HepG2 (cell line): Measurements from ENCODE around the gene TSEN54.

Source experiments
- ATF1 ChIP-seq: IDR thresholded peaks from 2 replicates; pipeline ENCODE4 v1.6.1; 2016; ENCODE audit warnings: mild to moderate bottlenecking, control low read depth
- BRD4 ChIP-seq: sonication (generic); formaldehyde crosslinking; IDR thresholded peaks from 2 replicates; pipeline ENCODE4 v1.4.0; 2020; ENCODE audit warnings: missing genetic modification reagents
- POLR2A ChIP-seq, 2 experiments: IDR thresholded peaks; 2 replicates each; pipeline ENCODE4 v1.6.1; 2011; ENCODE audit warnings: low read depth in 2 of 2, low read length in 2 of 2, mild to moderate bottlenecking in 1 of 2, moderate library complexity in 1 of 2; ENCODE audit not compliant: insufficient read depth in 1 of 2
- PRMT3 ChIP-seq: sonication (generic); formaldehyde crosslinking; IDR thresholded peaks from 2 replicates; pipeline ENCODE4 v1.8.1; 2022; ENCODE audit warnings: low read depth, mild to moderate bottlenecking, moderate library complexity, missing genetic modification reagents, borderline replicate concordance
- TP53 ChIP-seq: sonication (generic); formaldehyde crosslinking; conservative IDR thresholded peaks from 2 replicates; pipeline ENCODE4 v1.4.0; 2020; ENCODE audit warnings: missing genetic modification reagents
- ZSCAN12 ChIP-seq: sonication (generic); formaldehyde crosslinking; IDR thresholded peaks from 2 replicates; pipeline ENCODE4 v1.9.0; 2021; ENCODE audit warnings: mild to moderate bottlenecking, missing genetic modification reagents
- TF ChIP-seq, protein P1 (sequence below): sonication (generic); formaldehyde crosslinking; IDR thresholded peaks from 2 replicates; pipeline ENCODE4 v1.4.0; 2020; ENCODE audit warnings: missing genetic modification reagents
- TF ChIP-seq, protein P2 (sequence below): sonication (generic); formaldehyde crosslinking; conservative IDR thresholded peaks from 2 replicates; pipeline ENCODE4 v1.4.0; 2020; ENCODE audit warnings: missing genetic modification reagents
- TF ChIP-seq, protein P3 (sequence below): sonication (generic); formaldehyde crosslinking; IDR thresholded peaks from 2 replicates; pipeline ENCODE4 v1.4.0; 2020; ENCODE audit warnings: missing genetic modification reagents
- TF ChIP-seq, protein P4 (sequence below): sonication (generic); formaldehyde crosslinking; IDR thresholded peaks from 2 replicates; pipeline ENCODE4 v1.4.0; 2020; ENCODE audit warnings: low read depth, mild to moderate bottlenecking, missing genetic modification reagents

DNA sequence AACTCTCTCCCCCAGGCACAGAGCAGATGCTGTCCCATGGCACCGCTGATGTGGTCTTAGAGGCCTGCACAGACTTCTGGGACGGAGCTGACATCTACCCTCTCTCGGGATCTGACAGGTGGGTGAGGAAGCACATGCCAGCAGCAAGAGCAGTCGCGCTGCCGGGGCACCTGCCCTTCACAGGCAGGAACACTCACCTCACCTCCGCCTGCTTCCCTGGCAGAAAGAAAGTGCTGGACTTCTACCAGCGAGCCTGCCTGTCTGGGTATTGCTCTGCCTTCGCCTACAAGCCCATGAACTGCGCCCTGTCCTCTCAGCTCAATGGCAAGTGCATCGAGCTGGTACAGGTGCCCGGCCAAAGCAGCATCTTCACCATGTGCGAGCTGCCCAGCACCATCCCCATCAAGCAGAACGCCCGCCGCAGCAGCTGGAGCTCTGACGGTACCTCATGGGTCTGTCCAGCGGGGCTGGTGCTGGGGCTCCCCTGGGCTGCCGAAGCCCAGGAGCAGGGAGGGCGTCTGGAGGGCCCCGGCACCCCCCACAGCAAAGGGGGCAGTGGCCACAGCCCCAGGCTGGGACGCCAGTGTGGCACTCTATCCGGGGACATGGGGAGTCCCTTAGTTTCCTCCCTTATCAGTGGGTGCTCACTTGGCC lies 22.7 kb upstream of the TSEN54 start:
- TF ChIP-seq TP53 (CRISPR knock-in tag) (no peak), ATF1 (no peak), PRMT3 (CRISPR knock-in tag) (no peak), ZSCAN12 (CRISPR knock-in tag) (no peak), BRD4 (CRISPR knock-in tag) (no peak), POLR2A (IDR thresholded peaks at IDR 0.05; ENCODE audit: insufficient read depth in 1 of 2, low read depth in 2 of 2, low read length in 2 of 2) (no peak)
- TF ChIP-seq, protein P1, sequence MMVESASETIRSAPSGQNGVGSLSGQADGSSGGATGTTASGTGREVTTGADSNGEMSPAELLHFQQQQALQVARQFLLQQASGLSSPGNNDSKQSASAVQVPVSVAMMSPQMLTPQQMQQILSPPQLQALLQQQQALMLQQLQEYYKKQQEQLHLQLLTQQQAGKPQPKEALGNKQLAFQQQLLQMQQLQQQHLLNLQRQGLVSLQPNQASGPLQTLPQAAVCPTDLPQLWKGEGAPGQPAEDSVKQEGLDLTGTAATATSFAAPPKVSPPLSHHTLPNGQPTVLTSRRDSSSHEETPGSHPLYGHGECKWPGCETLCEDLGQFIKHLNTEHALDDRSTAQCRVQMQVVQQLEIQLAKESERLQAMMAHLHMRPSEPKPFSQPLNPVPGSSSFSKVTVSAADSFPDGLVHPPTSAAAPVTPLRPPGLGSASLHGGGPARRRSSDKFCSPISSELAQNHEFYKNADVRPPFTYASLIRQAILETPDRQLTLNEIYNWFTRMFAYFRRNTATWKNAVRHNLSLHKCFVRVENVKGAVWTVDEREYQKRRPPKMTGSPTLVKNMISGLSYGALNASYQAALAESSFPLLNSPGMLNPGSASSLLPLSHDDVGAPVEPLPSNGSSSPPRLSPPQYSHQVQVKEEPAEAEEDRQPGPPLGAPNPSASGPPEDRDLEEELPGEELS (CRISPR knock-in tag): no peak
- TF ChIP-seq, protein P2, sequence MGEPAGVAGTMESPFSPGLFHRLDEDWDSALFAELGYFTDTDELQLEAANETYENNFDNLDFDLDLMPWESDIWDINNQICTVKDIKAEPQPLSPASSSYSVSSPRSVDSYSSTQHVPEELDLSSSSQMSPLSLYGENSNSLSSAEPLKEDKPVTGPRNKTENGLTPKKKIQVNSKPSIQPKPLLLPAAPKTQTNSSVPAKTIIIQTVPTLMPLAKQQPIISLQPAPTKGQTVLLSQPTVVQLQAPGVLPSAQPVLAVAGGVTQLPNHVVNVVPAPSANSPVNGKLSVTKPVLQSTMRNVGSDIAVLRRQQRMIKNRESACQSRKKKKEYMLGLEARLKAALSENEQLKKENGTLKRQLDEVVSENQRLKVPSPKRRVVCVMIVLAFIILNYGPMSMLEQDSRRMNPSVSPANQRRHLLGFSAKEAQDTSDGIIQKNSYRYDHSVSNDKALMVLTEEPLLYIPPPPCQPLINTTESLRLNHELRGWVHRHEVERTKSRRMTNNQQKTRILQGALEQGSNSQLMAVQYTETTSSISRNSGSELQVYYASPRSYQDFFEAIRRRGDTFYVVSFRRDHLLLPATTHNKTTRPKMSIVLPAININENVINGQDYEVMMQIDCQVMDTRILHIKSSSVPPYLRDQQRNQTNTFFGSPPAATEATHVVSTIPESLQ: no peak
- TF ChIP-seq, protein P3, sequence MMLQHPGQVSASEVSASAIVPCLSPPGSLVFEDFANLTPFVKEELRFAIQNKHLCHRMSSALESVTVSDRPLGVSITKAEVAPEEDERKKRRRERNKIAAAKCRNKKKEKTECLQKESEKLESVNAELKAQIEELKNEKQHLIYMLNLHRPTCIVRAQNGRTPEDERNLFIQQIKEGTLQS (CRISPR knock-in tag): no peak
- TF ChIP-seq, protein P4, sequence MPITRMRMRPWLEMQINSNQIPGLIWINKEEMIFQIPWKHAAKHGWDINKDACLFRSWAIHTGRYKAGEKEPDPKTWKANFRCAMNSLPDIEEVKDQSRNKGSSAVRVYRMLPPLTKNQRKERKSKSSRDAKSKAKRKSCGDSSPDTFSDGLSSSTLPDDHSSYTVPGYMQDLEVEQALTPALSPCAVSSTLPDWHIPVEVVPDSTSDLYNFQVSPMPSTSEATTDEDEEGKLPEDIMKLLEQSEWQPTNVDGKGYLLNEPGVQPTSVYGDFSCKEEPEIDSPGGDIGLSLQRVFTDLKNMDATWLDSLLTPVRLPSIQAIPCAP: no peak
